GM18867 (cell line): ENCODE data around the gene GLO1.
A peak's percentile ranks its signal among the peaks of the same experiment; 100 is the strongest.

ENCODE experiments used
- ATAC-seq: cut with Tn5 transposase; IDR thresholded peaks from one replicate; pipeline ENCODE4 v1.9.1; 2021; ENCODE audit warnings: mild to moderate bottlenecking, moderate library complexity; ENCODE audit not compliant: unreplicated experiment

Gene GLO1

GRCh38 chr6:38673397-38674165, 29.4 kb downstream of the GLO1 start:
- ATAC-seq = no peak

GRCh38 chr6:38671885-38672467, 31.0 kb downstream of the GLO1 start:
- ATAC-seq = peak; percentile 70

- ATAC-seq = no peak
These were observed 44.4 kb downstream of the GLO1 start for GRCh38 chr6:38658418-38659167.

- ATAC-seq = no peak
These were observed 46.0 kb downstream of the GLO1 start for GRCh38 chr6:38656896-38657295.

GRCh38 chr6:38654263-38654662, 48.7 kb downstream of the GLO1 start:
- ATAC-seq = no peak

GRCh38 chr6:38651121-38651784, 51.7 kb downstream of the GLO1 start:
- ATAC-seq = no peak

GRCh38 chr6:38650207-38650752, 52.7 kb downstream of the GLO1 start:
- ATAC-seq = no peak

GRCh38 chr6:38649744-38650143, 53.2 kb downstream of the GLO1 start:
- no peak for ATAC-seq

- no peak for ATAC-seq
These were observed 54.3 kb downstream of the GLO1 start for GRCh38 chr6:38648629-38649028.

- ATAC-seq = no peak
These were observed 56.6 kb downstream of the GLO1 start for GRCh38 chr6:38646166-38646878.

- no peak for ATAC-seq
These were observed 58.0 kb downstream of the GLO1 start for GRCh38 chr6:38644951-38645350.

GRCh38 chr6:38640216-38640909, 62.6 kb downstream of the GLO1 start:
- peak; percentile 21 for ATAC-seq

GRCh38 chr6:38639498-38640215, 63.3 kb downstream of the GLO1 start, which contains the start of gene BTBD9:
Gene BTBD9, minus strand, starts transcription at chr6:38639929.
- peak; percentile 85 for ATAC-seq

- peak; percentile 37 for ATAC-seq
These were observed 63.9 kb downstream of the GLO1 start for GRCh38 chr6:38638941-38639497.

- ATAC-seq = no peak
These were observed 65.2 kb downstream of the GLO1 start for GRCh38 chr6:38637756-38638155.

- ATAC-seq = no peak
These were observed 66.9 kb downstream of the GLO1 start for GRCh38 chr6:38636027-38636426.

- ATAC-seq = no peak
These were observed 68.4 kb downstream of the GLO1 start for GRCh38 chr6:38634518-38634917.

- ATAC-seq = no peak
These were observed 70.5 kb downstream of the GLO1 start for GRCh38 chr6:38632490-38632889.
